IMR-90 (cell line): ENCODE results near the gene TMEM82. TPM values are rescaled to one million over a fixed set of nuclear protein-coding genes. Genes with fewer than 3 reads are reported as not detected.
A peak's percentile ranks its signal among the peaks of the same experiment; 100 is the strongest.

ENCODE experiments used
- ATAC-seq: fragments of 200-7000 bp; cut with Tn5 transposase; 2 replicates; pipeline ENCODE4 v1.9.1; 2020; ENCODE audit warnings: low read depth, mild to moderate bottlenecking, moderate library complexity
- BruUV-seq: library from RNA; stranded (reverse); fragments of 400-500 nt; replicated peaks from 2 replicates; lab custom pipeline; 2021; lab: Mats Ljungman, UMichigan
- CTCF ChIA-PET: fragments of 300-600 bp; formaldehyde crosslinking; extraction: SDS; loops from one replicate; lab custom pipeline; 2021; ENCODE audit warnings: antibody characterized with exemption; lab: Yijun Ruan, JAX
- POLR2A ChIA-PET: fragments of 300-600 bp; sonication (Branson Sonifier 250); formaldehyde crosslinking; loops from one replicate; lab custom pipeline; 2022; ENCODE audit warnings: antibody characterized with exemption; ENCODE audit not compliant: unreplicated experiment; lab: Charles Lee
- DNase-seq: peaks from one replicate; pipeline ENCODE4 v3.0.0; 2013
- H2AFZ ChIP-seq: replicated peaks from 2 replicates; pipeline ENCODE3; 2013; ENCODE audit warnings: low read length, mild to moderate bottlenecking; ENCODE audit not compliant: poor library complexity
- H2AK5ac ChIP-seq: 2 replicates; pipeline ENCODE4 v1.6.1; 2013; ENCODE audit warnings: low read depth, low read length, inconsistent platforms
- H2AK9ac ChIP-seq: replicated peaks from 2 replicates; pipeline ENCODE3; 2013; ENCODE audit warnings: mild to moderate bottlenecking, low read depth, low read length, moderate library complexity; ENCODE audit not compliant: poor library complexity
- H2BK120ac ChIP-seq: 2 replicates; pipeline ENCODE4 v1.6.1; 2013; ENCODE audit warnings: low read depth, low read length, inconsistent platforms
- H2BK15ac ChIP-seq: 3 replicates; pipeline ENCODE4 v1.6.1; 2013; ENCODE audit warnings: low read depth, low read length, inconsistent platforms
- H2BK20ac ChIP-seq: 2 replicates; pipeline ENCODE4 v1.6.1; 2013; ENCODE audit warnings: low read depth, mild to moderate bottlenecking, inconsistent platforms, low read length, moderate library complexity
- H2BK5ac ChIP-seq: 2 replicates; pipeline ENCODE4 v1.6.1; 2013; ENCODE audit warnings: mild to moderate bottlenecking, low read depth, low read length, inconsistent platforms; ENCODE audit not compliant: poor library complexity, severe bottlenecking
- H3K14ac ChIP-seq: replicated peaks from 2 replicates; pipeline ENCODE4 v1.6.1; 2013; ENCODE audit warnings: low read depth, low read length, inconsistent platforms
- H3K18ac ChIP-seq: 2 replicates; pipeline ENCODE4 v1.6.1; 2013; ENCODE audit warnings: low read depth, low read length, control low read depth
- H3K23ac ChIP-seq: 2 replicates; pipeline ENCODE4 v1.6.1; 2013; ENCODE audit warnings: low read depth, low read length, inconsistent platforms
- H3K27ac ChIP-seq: 2 replicates; pipeline ENCODE4 v1.5.1; 2013; ENCODE audit warnings: mild to moderate bottlenecking, control low read depth, low read length; ENCODE audit not compliant: insufficient read depth
- H3K27me3 ChIP-seq: 2 replicates; pipeline ENCODE4 v1.6.1; 2013; ENCODE audit warnings: low read length; ENCODE audit not compliant: control insufficient read depth, insufficient read depth
- H3K36me3 ChIP-seq: 2 replicates; pipeline ENCODE4 v1.6.1; 2013; ENCODE audit warnings: low read length, mixed read lengths; ENCODE audit not compliant: control insufficient read depth, insufficient read depth
- H3K4ac ChIP-seq: 2 replicates; pipeline ENCODE4 v1.6.1; 2013; ENCODE audit warnings: low read depth, low read length, inconsistent platforms
- H3K4me1 ChIP-seq: 2 replicates; pipeline ENCODE4 v1.6.1; 2013; ENCODE audit warnings: low read length, mixed read lengths; ENCODE audit not compliant: control insufficient read depth, insufficient read depth
- H3K4me2 ChIP-seq: 2 replicates; pipeline ENCODE4 v1.6.1; 2013; ENCODE audit warnings: low read depth, mild to moderate bottlenecking, control low read depth, low read length, moderate library complexity
- H3K4me3 ChIP-seq: 2 replicates; pipeline ENCODE4 v1.5.1; 2013; ENCODE audit warnings: low read depth, mild to moderate bottlenecking, control low read depth, low read length, moderate library complexity; ENCODE audit not compliant: insufficient read depth
- H3K56ac ChIP-seq: 2 replicates; pipeline ENCODE4 v1.6.1; 2013; ENCODE audit warnings: low read length, inconsistent platforms; ENCODE audit not compliant: insufficient read depth; ENCODE audit errors: extremely low read depth
- H3K79me1 ChIP-seq, 2 experiments: 2 replicates each; pipeline ENCODE4 v1.6.1; 2013; ENCODE audit warnings: low read length in 2 of 2, inconsistent platforms in 1 of 2, low read depth in 1 of 2
- H3K9ac ChIP-seq: 2 replicates; pipeline ENCODE4 v1.6.1; 2013; ENCODE audit warnings: low read depth, low read length, control low read depth
- H3K9me1 ChIP-seq: 2 replicates; pipeline ENCODE4 v1.6.1; 2013; ENCODE audit warnings: low read length, inconsistent platforms; ENCODE audit not compliant: insufficient read depth
- H3K9me3 ChIP-seq: 2 replicates; pipeline ENCODE4 v1.6.1; 2013; ENCODE audit warnings: low read length; ENCODE audit not compliant: control insufficient read depth, insufficient read depth
- H4K20me1 ChIP-seq: 2 replicates; pipeline ENCODE4 v1.6.1; 2013; ENCODE audit warnings: low read length, inconsistent platforms; ENCODE audit not compliant: insufficient read depth
- H4K5ac ChIP-seq: 2 replicates; pipeline ENCODE4 v1.6.1; 2013; ENCODE audit warnings: mild to moderate bottlenecking, low read depth, low read length, control low read depth
- H4K8ac ChIP-seq, 2 experiments: 2 replicates each; pipeline ENCODE4 v1.6.1; 2013; ENCODE audit warnings: low read depth in 2 of 2, low read length in 2 of 2, control low read depth in 1 of 2, inconsistent platforms in 1 of 2
- H4K91ac ChIP-seq: 2 replicates; pipeline ENCODE4 v1.6.1; 2013; ENCODE audit warnings: low read depth, low read length, inconsistent platforms; ENCODE audit not compliant: insufficient read depth
- BHLHE40 ChIP-seq: fragments of 150-350 bp; IDR thresholded peaks from 2 replicates; pipeline ENCODE4 v1.6.1; 2016; ENCODE audit warnings: mild to moderate bottlenecking, low read depth, low read length
- CEBPB ChIP-seq: IDR thresholded peaks from 2 replicates; pipeline ENCODE4 v1.6.1; 2012; ENCODE audit warnings: low read depth, low read length, improper control_type of control experiment
- CHD1 ChIP-seq: IDR thresholded peaks from 2 replicates; pipeline ENCODE4 v1.6.1; 2012; ENCODE audit warnings: low read depth, low read length, improper control_type of control experiment
- FOS ChIP-seq: fragments of 150-350 bp; IDR thresholded peaks from 2 replicates; pipeline ENCODE4 v1.6.1; 2016; ENCODE audit warnings: low read depth, low read length
- MAFK ChIP-seq: IDR thresholded peaks from 2 replicates; pipeline ENCODE4 v1.6.1; 2012; ENCODE audit warnings: low read depth, low read length, improper control_type of control experiment
- NFE2L2 ChIP-seq: fragments of 150-350 bp; IDR thresholded peaks from 2 replicates; pipeline ENCODE4 v1.6.1; 2016; ENCODE audit warnings: low read depth, mild to moderate bottlenecking, low read length
- POLR2A ChIP-seq: IDR thresholded peaks from 2 replicates; pipeline ENCODE4 v1.6.1; 2012; ENCODE audit warnings: mild to moderate bottlenecking, low read depth, low read length
- RAD21 ChIP-seq: IDR thresholded peaks from 2 replicates; pipeline ENCODE4 v1.6.1; 2012; ENCODE audit warnings: low read length, improper control_type of control experiment
- SMC3 ChIP-seq: fragments of 150-350 bp; IDR thresholded peaks from 2 replicates; pipeline ENCODE4 v1.6.1; 2016; ENCODE audit warnings: low read depth, mild to moderate bottlenecking, antibody characterized with exemption, low read length, moderate library complexity
- WGBS, 2 experiments: methylation state at CpG; one replicate each; pipeline versions ENCODE4 v1.1.5 to v1.1.7; 2013; ENCODE audit warnings: missing lambda C conversion rate in 2 of 2; ENCODE audit not compliant: insufficient read length in 1 of 2; ENCODE audit errors: extremely low coverage in 2 of 2; 5-methylcytosine and 5-hydroxymethylcytosine counted together
- dilution Hi-C: fragments of 300-500 bp; cut with HindIII; formaldehyde crosslinking; loops from one replicate; pipeline ENCODE4 v1.14.3; 2018; ENCODE audit warnings: low sequenced_read_pairs; ENCODE audit not compliant: unreplicated experiment
- in situ Hi-C: fragments of 300-500 bp; cut with MboI; formaldehyde crosslinking; loops from 3 replicates; pipeline ENCODE4 v1.14.3; 2019; ENCODE audit warnings: low sequenced_read_pairs, inconsistent platforms, mixed read lengths
- intact Hi-C: fragments of 100-400 bp; cut with micrococcal nuclease; formaldehyde crosslinking; loops from 2 replicates; pipeline ENCODE4 v1.10.0; 2022
- polyA plus RNA-seq, 3 experiments: library from polyadenylated mRNA; depleted of rRNA; stranded (reverse); fragments of >200 nt; gene quantifications; 2 replicates each; pipeline ENCODE4 v1.2.3, GENCODE V29; 2012; ENCODE audit warnings: low replicate concordance in 1 of 3
- total RNA-seq: library from RNA; depleted of rRNA; stranded (reverse); fragments of >200 nt; gene quantifications from 2 replicates; pipeline ENCODE4 v1.2.3, GENCODE V29; 2012
- TF ChIP-seq, protein P1 (sequence below): fragments of 150-350 bp; IDR thresholded peaks from 2 replicates; pipeline ENCODE4 v1.6.1; 2017; ENCODE audit warnings: mild to moderate bottlenecking, antibody characterized with exemption, low read length, low read depth

TMEM82 gene
- total and polyA plus RNA-seq, 2 of the 4 experiments (the other 2 are of a cell fraction), result not detected

DNA sequence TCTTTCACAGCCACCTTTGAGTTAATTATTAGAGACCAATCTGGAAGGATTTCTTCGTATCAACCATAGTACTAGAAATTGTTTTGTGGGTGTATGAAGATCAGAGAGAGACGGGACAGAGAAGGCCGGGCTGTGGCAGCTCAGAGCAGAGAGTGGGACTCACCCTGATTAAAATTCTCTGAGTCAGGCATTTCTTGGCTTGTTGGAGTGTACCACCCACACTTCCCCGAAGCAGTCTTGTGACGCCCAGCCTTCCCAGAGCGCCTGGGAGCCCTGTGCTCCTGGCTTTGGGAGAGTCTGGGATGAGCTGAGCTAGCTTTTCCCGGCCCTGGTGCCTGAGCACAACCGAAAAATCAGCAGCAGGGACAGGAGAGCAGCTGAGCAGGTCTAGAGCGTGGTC, 38.7 kb upstream of the TMEM82 start:
- Histone ChIP-seq H2BK120ac (peak overlapping the region; percentile 80), H3K9ac (peak overlapping the region; percentile 26; the same call in 1 of the 2 replicates), H3K4me1 (peaks cover 16% of the 10 kb centered on the region; the same call in 1 of the 2 replicates), H3K56ac (peak overlapping the region; percentile 60), H2AFZ (peak overlapping the region; percentile 80), H4K8ac (peak overlapping the region; percentile 33 to 91; a peak in 2 of 4 replicates), H3K14ac (peak overlapping the region; percentile 91), H3K4ac (peak overlapping the region; percentile 93), H2AK5ac (peak overlapping the region; percentile 82), H3K18ac (peak overlapping the region; percentile 22), H3K4me2 (peak overlapping the region; percentile 51), H3K27me3 (no peaks in the 10 kb centered on the region), H4K91ac (peak overlapping the region; percentile 87), H3K23ac (peak overlapping the region; percentile 96), H2BK5ac (peak overlapping the region; percentile 49), H3K9me3 (no peaks in the 10 kb centered on the region), H3K27ac (peak overlapping the region; percentile 76), H3K4me3 (no peak overlapping the region), H3K9me1 (peaks cover 11% of the 10 kb centered on the region), H2BK20ac (no peak overlapping the region), H2AK9ac (peak overlapping the region; percentile 43), H4K20me1 (peaks cover 28% of the 10 kb centered on the region), H3K79me1 (peaks cover 43 to 71% of the 10 kb centered on the region in 2 experiments), H2BK15ac (peak overlapping the region; percentile 42; the same call in 2 of the 3 replicates), H4K5ac (peak overlapping the region; percentile 43), H3K36me3 (peaks cover 4% of the 10 kb centered on the region; the same call in 1 of the 2 replicates)
- ATAC-seq (peak; percentile 97), DNase-seq (peak; percentile 91)
- dilution Hi-C loops, result no loop called here
- WGBS, 2 experiments, result no CpG with 5 or more reads among the region's 9 CpGs
- intact Hi-C loops, result loop anchor here (5.0 kb wide), 2 partner anchors 86 to 106 kb away; partner anchors contain the start of gene DDI2
- no TSS peak for BruUV-seq
- in situ Hi-C loops, result no loop called here
- TF ChIP-seq POLR2A (peak; percentile 38; the same call in 1 of the 2 replicates), FOS (peak; percentile 28; the same call in 1 of the 2 replicates), NFE2L2 (no peak), BHLHE40 (peak; percentile 69), MAFK (peak; percentile 83), CHD1 (no peak), CEBPB (no peak), SMC3 (peak; percentile 14; the same call in 1 of the 2 replicates), RAD21 (peak; percentile 2; the same call in 1 of the 2 replicates)
- TF ChIP-seq, protein P1, sequence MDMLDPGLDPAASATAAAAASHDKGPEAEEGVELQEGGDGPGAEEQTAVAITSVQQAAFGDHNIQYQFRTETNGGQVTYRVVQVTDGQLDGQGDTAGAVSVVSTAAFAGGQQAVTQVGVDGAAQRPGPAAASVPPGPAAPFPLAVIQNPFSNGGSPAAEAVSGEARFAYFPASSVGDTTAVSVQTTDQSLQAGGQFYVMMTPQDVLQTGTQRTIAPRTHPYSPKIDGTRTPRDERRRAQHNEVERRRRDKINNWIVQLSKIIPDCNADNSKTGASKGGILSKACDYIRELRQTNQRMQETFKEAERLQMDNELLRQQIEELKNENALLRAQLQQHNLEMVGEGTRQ, result peak; percentile 43; the same call in 1 of the 2 replicates
- ChIA-PET CTCF (no interaction called here), POLR2A (no interaction called here)
